ENCODE results near the gene OR4C3.

- TF ChIP-seq CTCF (IDR thresholded peaks at IDR 0.05; ENCODE audit: poor library complexity, severe bottlenecking) (no peak), MXI1 (conservative IDR thresholded peaks at IDR 0.05; ENCODE audit: poor library complexity, severe bottlenecking) (no peak), RAD21 (conservative IDR thresholded peaks at IDR 0.05) (no peak), EZH2 (IDR thresholded peaks at IDR 0.05; ENCODE audit: borderline replicate concordance, insufficient read depth, low read length, poor library complexity, severe bottlenecking) (no peak), POLR2AphosphoS5 (IDR thresholded peaks at IDR 0.05) (no peak)
Observed at GRCh38 chr11:48366365-48366764, 41.6 kb downstream of the OR4C3 start, which contains the start of gene OR4C5.

Data from neural cell (in vitro differentiated cells).